Prostate gland (tissue), 2 donors: ENCODE results near the gene SLC22A17.

Experiments used
- POLR2A ChIP-seq: fragments of 450-650 bp; IDR thresholded peaks from one replicate; pipeline ENCODE4 v1.6.1; 2016; ENCODE audit warnings: antibody characterized with exemption, mild to moderate bottlenecking
- TF ChIP-seq, protein P1 (sequence below), 4 experiments: fragments of 200-600 bp in 2 of 4; fragments of 450-650 bp in 2 of 4; sonication (generic) in 2 of 4; IDR thresholded peaks; 1 replicate in 3 of 4; 2 replicates in 1 of 4; pipeline ENCODE4 v1.5.1; 2016 to 2019; ENCODE audit warnings: antibody characterized with exemption in 4 of 4, mild to moderate bottlenecking in 2 of 4, moderate library complexity in 2 of 4

DNA sequence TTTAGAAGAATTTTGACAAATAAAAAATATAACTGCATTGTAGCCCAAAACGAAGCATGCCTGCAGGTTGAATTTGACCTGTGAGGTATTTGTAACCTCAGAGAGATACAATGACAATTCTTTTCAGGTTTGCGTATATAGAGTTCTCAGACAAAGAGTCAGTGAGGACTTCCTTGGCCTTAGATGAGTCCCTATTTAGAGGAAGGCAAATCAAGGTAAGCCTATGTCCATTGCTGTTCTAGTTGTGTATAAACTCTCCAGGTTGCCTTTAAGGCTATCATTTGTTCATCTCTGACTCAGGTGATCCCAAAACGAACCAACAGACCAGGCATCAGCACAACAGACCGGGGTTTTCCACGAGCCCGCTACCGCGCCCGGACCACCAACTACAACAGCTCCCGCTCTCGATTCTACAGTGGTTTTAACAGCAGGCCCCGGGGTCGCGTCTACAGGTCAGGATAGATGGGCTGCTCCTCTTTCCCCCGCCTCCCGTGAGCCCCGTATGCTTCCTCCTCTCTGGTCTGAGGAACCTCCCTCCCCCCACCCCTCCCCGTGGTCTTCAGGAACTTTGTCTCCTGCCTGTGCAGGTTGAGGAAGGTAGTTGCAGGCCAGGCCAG is 28.7 kb downstream of the SLC22A17 start:
- TF ChIP-seq, protein P1, sequence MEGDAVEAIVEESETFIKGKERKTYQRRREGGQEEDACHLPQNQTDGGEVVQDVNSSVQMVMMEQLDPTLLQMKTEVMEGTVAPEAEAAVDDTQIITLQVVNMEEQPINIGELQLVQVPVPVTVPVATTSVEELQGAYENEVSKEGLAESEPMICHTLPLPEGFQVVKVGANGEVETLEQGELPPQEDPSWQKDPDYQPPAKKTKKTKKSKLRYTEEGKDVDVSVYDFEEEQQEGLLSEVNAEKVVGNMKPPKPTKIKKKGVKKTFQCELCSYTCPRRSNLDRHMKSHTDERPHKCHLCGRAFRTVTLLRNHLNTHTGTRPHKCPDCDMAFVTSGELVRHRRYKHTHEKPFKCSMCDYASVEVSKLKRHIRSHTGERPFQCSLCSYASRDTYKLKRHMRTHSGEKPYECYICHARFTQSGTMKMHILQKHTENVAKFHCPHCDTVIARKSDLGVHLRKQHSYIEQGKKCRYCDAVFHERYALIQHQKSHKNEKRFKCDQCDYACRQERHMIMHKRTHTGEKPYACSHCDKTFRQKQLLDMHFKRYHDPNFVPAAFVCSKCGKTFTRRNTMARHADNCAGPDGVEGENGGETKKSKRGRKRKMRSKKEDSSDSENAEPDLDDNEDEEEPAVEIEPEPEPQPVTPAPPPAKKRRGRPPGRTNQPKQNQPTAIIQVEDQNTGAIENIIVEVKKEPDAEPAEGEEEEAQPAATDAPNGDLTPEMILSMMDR (IDR thresholded peaks at IDR 0.05), result no peak
- no peak for TF ChIP-seq POLR2A
